BLaER1 treated with 17β-estradiol and CSF1 and Interleukin-3, amounts not matched to agents 10 nM and 100 nM (cell line): ENCODE results near the gene SCP2.

Experiments
- H3K27ac ChIP-seq, 11 experiments: shearing (Covaris generic); formaldehyde crosslinking; 2 replicates each; pipeline ENCODE4 v1.8.1; 2022
- H3K27me3 ChIP-seq, 11 experiments: shearing (Covaris generic); formaldehyde crosslinking; 2 replicates each; pipeline ENCODE4 v1.8.1; 2022
- H3K36me3 ChIP-seq, 11 experiments: shearing (Covaris generic); formaldehyde crosslinking; 2 replicates each; pipeline ENCODE4 v1.8.1; 2022
- H3K4me1 ChIP-seq, 10 experiments: shearing (Covaris generic); formaldehyde crosslinking; 2 replicates each; pipeline ENCODE4 v1.8.1; 2022
- H3K4me2 ChIP-seq, 11 experiments: shearing (Covaris generic); formaldehyde crosslinking; 2 replicates each; pipeline ENCODE4 v1.8.1; 2022
- H3K4me3 ChIP-seq, 10 experiments: shearing (Covaris generic); formaldehyde crosslinking; 2 replicates each; pipeline ENCODE4 v1.8.1; 2022
- H3K9ac ChIP-seq, 11 experiments: shearing (Covaris generic); formaldehyde crosslinking; 2 replicates each; pipeline ENCODE4 v1.8.1; 2022
- H3K9me3 ChIP-seq, 11 experiments: shearing (Covaris generic); formaldehyde crosslinking; replicated peaks in 1 of 11; 2 replicates each; pipeline ENCODE4 v1.8.1; 2022
- H4K20me1 ChIP-seq, 11 experiments: shearing (Covaris generic); formaldehyde crosslinking; 2 replicates each; pipeline ENCODE4 v1.8.1; 2022
- Cebpa-rat ChIP-seq, 11 experiments: shearing (Covaris generic); IDR thresholded peaks; 2 replicates each; pipeline ENCODE4 v1.8.1; 2022

Gene SCP2

DNA sequence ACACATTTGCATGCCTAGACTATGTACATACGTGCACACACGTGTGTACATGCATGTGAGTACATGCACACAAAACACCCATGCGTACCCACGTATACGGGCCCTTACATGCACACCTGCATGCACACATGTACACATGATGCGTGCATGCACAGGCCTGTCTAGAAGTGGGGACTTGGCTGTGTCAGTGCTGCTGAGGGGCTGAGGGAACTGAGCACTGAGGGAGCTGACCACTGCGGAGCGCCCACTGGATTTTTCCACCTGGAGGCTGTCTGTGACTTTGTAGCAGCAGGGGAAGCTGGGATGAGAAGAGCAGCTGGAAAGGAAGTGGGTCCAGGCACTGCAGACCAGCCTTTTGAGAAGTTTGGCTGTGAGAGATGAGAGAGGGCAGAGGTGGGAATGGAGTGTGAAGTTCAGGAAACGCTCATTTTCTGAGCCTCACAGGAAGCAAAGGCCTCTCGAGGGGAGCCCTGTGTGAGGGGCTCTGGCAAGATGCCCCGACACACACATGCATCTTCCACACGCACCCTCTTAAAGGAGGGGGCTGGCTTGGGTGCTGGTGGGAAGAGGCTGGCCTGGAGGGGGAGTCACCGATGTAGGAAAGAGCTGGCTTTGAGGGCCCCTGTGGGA, 155.9 kb downstream of the SCP2 start:
- Histone ChIP-seq H3K4me2 (peak overlapping the region in 8 of 11 experiments; percentile 11 to 65 (median 34); a peak in 13 of 22 replicates), H3K36me3 (no peaks in the 10 kb centered on the region), H3K4me3 (no peak overlapping the region), H3K9ac (0 out of 22 replicates have a peak overlapping the region, but pooled peaks of 1 of the 11 experiments have one; percentile 24), H3K9me3 (no peaks in the 10 kb centered on the region), H3K4me1 (peaks cover 0 to 16% (median 13%) of the 10 kb centered on the region in 10 experiments; a peak in 15 of 20 replicates), H3K27ac (peak overlapping the region in 1 of 11 experiments; percentile 16; a peak in 1 of 22 replicates), H4K20me1 (0 out of 22 replicates have a peak, but pooled peaks cover 0 to 8% (median 0%) of the 10 kb centered on the region in 11 experiments), H3K27me3 (no peaks in the 10 kb centered on the region)
- TF ChIP-seq Cebpa-rat (IDR thresholded peaks at IDR 0.05): no peak

DNA sequence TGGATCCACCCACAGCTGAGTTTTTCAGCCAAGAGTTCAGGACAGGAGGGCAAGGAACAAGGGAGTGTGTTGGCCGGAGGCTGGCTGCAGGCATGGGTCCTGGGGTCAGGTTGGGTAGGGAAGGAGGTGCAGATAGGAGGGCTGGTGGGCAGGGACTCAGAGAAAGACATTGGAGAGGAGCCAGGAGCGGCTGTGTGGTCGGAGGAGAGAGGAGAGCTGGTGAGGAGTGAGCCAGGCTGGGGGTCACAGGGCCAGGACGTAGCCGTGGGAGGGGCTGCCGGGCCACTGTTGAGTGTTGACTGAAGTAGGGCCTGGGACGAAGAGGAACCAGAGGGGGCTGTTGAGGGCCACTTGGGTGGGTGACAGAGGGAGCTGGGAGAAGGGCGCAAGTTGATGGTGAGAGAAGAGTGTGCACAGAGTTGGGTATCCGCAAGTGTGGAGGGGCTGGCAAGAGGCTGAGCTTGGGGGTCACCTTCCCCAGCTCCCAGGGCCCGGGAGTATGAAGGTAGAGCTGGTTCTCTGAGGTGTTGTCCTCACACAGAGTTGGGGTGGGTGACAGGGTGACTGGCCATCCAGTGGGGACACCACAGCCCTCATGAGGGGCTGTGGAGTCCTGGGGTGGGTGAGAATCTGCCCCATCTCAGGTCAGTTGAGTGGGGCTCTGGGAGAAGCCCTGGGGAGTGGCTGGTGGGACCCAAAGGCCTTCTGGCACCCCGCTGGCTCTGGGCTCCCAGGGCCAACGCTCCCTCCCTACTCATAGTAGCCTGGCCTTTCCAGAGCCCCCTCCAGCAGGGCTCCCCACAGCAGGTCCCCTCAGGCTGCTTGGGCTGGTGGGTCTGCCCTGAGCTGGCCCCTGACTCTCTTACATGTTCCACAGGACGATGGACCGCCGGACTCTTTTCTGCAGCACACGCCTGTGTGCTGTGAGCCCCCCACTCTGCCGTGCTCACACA, 156.8 kb downstream of the SCP2 start:
- H3K4me3 ChIP-seq: no peak overlapping the region
- no peak overlapping the region for H3K9ac ChIP-seq

DNA sequence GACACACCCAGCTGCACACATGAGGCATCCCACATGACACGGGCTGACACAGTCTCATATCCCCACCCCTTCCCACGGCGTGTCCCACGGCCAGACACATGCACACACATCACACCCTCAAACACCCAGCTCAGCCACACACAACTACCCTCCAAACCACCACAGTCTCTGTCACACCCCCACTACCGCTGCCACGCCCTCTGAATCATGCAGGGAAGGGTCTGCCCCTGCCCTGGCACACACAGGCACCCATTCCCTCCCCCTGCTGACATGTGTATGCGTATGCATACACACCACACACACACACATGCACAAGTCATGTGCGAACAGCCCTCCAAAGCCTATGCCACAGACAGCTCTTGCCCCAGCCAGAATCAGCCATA, 157.5 kb downstream of the SCP2 start:
- peaks cover 0 to 16% (median 13%) of the 10 kb centered on the region in 10 experiments; a peak in 15 of 20 replicates for H3K4me1 ChIP-seq

More for the DNA sequence above, 156.8 kb downstream of the SCP2 start:
- Histone ChIP-seq H3K36me3 (no peaks in the 10 kb centered on the region), H3K27me3 (no peaks in the 10 kb centered on the region), H4K20me1 (0 out of 22 replicates have a peak, but pooled peaks cover 0 to 5% (median 0%) of the 10 kb centered on the region in 11 experiments), H3K27ac (0 out of 22 replicates have a peak overlapping the region, but pooled peaks of 1 of the 11 experiments have one; percentile 16), H3K4me2 (peak overlapping the region in 8 of 11 experiments; percentile 11 to 65 (median 34); a peak in 12 of 22 replicates), H3K4me1 (peaks cover 0 to 16% (median 13%) of the 10 kb centered on the region in 10 experiments; a peak in 15 of 20 replicates), H3K9me3 (no peaks in the 10 kb centered on the region)
- no peak for TF ChIP-seq Cebpa-rat (IDR thresholded peaks at IDR 0.05)

DNA sequence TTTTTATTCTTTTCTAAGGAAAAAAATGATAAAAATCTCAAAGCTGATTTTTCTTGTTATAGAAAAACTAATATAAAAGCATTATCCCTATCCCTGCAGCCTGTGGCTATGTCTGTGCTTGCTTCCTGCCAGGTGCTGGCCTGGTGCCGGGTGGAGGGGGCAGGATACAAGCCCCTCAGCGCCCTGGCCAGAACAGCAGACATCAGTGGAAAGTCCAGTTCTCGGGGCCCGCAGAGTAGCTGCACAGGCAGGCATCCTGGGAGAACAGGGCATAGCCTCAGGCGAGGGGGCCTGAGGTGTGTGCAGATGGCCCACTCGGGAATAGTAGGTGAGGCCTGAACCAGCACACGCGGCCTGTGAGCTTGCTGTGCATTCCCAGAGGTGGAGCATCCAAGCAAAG, 158.3 kb downstream of the SCP2 start:
- Histone ChIP-seq H3K27me3 (no peaks in the 10 kb centered on the region), H3K36me3 (no peaks in the 10 kb centered on the region), H3K4me3 (no peak overlapping the region), H3K9ac (no peak overlapping the region), H4K20me1 (0 out of 22 replicates have a peak, but pooled peaks cover 0 to 5% (median 0%) of the 10 kb centered on the region in 11 experiments), H3K27ac (no peak overlapping the region), H3K4me1 (peaks cover 0 to 16% (median 13%) of the 10 kb centered on the region in 10 experiments; a peak in 15 of 20 replicates), H3K9me3 (no peaks in the 10 kb centered on the region), H3K4me2 (no peak overlapping the region)
- TF ChIP-seq Cebpa-rat (IDR thresholded peaks at IDR 0.05): no peak

More for the DNA sequence above, 157.5 kb downstream of the SCP2 start:
- TF ChIP-seq Cebpa-rat (IDR thresholded peaks at IDR 0.05): no peak
- 0 out of 22 replicates have a peak, but pooled peaks cover 0 to 5% (median 0%) of the 10 kb centered on the region in 11 experiments for H4K20me1 ChIP-seq
- H3K9ac ChIP-seq: no peak overlapping the region
- no peak overlapping the region for H3K27ac ChIP-seq
- no peaks in the 10 kb centered on the region for H3K9me3 ChIP-seq
- no peaks in the 10 kb centered on the region for H3K36me3 ChIP-seq
- no peak overlapping the region for H3K4me2 ChIP-seq
- H3K4me3 ChIP-seq: no peak overlapping the region
- H3K27me3 ChIP-seq: no peaks in the 10 kb centered on the region

DNA sequence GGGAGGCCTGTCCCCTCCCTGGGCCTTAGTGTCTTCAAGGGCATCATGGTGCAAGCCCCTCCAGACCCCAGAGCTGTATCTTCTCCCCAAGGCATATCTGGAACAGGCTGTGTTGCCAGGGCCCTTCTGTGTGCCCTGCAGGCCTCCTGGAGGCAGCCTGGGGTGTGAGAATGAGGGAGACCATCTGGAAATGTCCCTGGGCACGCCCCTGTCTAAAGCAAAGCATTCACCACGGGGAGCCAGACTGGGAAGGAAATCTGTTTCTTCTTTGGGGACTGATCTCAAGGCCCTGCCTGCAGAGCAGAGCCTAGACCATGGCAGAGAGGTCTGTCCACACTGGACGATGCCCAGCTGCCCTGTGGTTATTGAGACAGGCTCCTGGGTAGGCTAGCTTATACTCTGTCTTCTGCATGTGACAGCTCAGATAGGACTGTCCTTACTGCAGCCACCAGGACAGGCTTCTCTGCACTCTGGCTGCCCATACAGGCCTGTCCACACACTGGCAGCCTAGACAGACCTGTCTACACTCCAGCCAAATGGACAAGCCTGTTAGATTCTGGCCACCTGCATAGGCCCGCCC, 159.5 kb downstream of the SCP2 start:
- Histone ChIP-seq H3K27me3 (no peaks in the 10 kb centered on the region), H3K4me3 (no peak overlapping the region), H3K4me2 (no peak overlapping the region), H3K9ac (no peak overlapping the region), H3K9me3 (no peaks in the 10 kb centered on the region), H3K4me1 (peaks cover 6 to 26% (median 20%) of the 10 kb centered on the region in 10 experiments), H3K27ac (no peak overlapping the region), H3K36me3 (no peaks in the 10 kb centered on the region), H4K20me1 (no peaks in the 10 kb centered on the region)
- TF ChIP-seq Cebpa-rat (IDR thresholded peaks at IDR 0.05): no peak

DNA sequence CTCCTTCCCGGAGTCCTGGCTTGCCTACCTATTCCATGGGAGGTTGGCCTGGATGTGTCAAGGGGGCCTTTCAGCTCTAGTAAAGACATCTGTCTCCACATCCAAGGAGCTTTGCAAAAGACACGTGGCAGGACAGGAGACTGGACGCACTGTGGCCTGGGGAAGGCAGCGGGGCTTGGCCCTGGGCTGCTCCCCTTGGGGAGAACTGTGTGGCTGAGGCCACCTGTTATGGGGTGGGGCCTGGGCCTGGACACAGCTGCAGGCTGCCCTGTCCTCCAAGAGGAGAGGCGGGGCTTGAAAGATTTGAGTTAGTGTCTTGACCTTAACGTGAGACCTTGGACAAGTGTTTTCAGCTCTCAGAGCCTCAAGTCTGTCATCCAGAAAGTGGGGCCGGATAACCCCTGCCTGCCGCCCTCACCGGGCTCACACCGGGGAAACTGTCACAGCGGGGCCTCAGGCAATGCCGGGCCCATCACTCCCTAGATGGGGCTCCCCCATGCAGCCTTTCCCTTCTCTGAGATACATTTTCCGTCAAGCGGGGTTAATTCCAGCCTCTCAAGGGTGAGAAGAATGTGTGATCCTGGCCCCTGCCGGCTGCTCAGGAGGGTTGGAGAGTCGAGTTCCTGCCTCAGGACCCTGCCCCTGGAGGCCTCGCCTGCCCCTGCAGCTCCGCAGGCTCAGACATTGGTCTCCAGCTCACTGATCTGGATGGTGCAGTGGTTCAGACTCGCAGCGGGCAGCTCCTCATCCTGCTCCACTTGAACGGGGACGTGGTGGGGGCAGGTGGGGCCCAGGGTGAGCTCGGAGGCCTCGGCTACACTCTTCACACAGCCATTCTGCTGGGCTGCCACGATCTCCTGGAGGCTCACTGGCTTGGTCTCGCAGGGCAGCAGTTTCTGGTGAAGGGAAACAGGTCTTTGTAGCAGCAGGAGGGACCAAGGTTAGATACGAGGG, 160.5 kb downstream of the SCP2 start:
- 0 out of 22 replicates have a peak overlapping the region, but pooled peaks of 1 of the 11 experiments have one; percentile 13 for H3K9ac ChIP-seq
- H3K27ac ChIP-seq: no peak overlapping the region
- H3K27me3 ChIP-seq: no peaks in the 10 kb centered on the region
- no peaks in the 10 kb centered on the region for H3K36me3 ChIP-seq
- H3K4me1 ChIP-seq: peaks cover 12 to 31% (median 22%) of the 10 kb centered on the region in 10 experiments
- no peak for TF ChIP-seq Cebpa-rat (IDR thresholded peaks at IDR 0.05)
- H4K20me1 ChIP-seq: no peaks in the 10 kb centered on the region
- H3K4me2 ChIP-seq: no peak overlapping the region
- H3K4me3 ChIP-seq: no peak overlapping the region
- H3K9me3 ChIP-seq: no peaks in the 10 kb centered on the region

DNA sequence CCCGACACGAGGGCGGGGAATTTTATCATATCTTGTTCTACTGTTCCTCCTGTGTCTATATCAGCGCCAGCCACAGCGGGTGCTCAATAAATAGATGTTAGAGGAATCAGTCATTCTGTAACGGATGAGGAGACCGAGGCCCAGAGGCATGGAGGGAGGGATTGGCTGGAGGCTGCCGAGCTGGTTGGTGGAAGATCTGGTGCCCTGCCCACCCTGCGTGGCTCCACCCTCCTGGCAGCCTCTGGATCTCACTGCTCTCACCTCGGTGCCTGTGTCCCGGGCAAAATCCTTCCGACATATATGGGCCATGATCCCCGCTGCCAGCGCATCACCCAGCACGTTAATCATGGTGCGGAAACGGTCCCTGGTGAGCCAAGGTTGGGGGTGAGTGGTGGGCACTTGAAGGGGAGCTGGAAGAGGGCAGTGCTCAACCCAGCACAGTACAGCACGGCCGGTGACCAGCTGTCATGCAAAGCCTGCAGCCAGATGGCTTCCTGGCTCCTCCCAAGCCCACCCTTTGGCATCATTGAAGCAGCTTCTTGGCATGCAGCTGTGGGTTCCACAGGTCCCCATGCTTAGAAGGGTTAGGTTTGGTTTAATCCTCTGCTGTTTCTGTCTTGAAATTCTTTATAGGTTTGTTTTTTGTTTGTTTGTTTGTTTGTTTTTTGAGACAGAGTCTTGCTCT, 161.7 kb downstream of the SCP2 start:
- Histone ChIP-seq H3K9ac (no peak overlapping the region), H3K36me3 (no peaks in the 10 kb centered on the region), H3K27ac (no peak overlapping the region), H3K27me3 (no peaks in the 10 kb centered on the region), H3K4me1 (peaks cover under 1 to 19% (median 14%) of the 10 kb centered on the region in 10 experiments; a peak in 18 of 20 replicates), H3K4me3 (no peak overlapping the region), H3K9me3 (no peaks in the 10 kb centered on the region), H3K4me2 (no peak overlapping the region), H4K20me1 (no peaks in the 10 kb centered on the region)
- TF ChIP-seq Cebpa-rat (IDR thresholded peaks at IDR 0.05): no peak
